NCI-H446 (cell line): ENCODE measurements around the gene CSTB.

ENCODE experiments used
- DNase-seq, 2 experiments: peaks; one replicate each; lab custom pipeline; 2025; lab: John Stamatoyannopoulos, UW

CSTB gene

DNA sequence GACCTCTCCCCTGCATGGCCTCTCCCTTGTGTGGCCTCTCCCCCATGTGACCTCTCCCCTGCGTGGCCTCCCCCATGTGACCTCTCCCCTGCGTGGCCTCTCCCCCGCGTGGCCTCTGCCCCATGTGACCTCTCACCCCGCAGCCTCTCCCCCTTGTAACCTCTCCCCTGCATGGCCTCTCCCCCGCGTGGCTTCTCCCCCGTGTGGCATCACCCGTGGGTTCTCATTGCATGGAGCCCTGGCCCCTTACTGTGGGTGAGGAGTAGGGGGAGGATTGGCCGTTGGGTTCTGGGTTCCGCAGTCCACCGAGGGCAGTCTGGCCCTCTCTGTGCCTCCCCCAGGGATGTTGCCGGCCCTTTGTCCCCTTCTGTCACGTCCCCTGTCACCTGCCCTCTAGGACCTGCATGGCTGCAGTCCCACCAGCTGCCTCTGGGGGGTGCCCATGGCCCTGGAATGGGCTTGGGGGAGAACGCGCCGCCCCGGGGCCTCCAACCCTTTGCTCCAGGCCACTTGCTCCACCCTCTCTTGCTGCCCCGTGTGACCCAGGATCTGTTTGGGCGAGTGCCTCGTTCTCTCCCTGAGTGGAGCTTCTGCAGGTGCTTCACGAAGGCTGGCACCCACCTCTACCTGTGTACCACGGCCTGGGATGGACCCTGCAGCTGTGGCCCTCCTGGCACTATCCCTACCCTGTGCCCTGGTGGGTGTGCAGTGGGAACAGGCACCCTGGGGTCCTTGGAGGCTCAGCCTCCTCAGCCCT lies 34.6 kb upstream of the CSTB start:
- peak; percentile 58 to 79 for DNase-seq

DNA sequence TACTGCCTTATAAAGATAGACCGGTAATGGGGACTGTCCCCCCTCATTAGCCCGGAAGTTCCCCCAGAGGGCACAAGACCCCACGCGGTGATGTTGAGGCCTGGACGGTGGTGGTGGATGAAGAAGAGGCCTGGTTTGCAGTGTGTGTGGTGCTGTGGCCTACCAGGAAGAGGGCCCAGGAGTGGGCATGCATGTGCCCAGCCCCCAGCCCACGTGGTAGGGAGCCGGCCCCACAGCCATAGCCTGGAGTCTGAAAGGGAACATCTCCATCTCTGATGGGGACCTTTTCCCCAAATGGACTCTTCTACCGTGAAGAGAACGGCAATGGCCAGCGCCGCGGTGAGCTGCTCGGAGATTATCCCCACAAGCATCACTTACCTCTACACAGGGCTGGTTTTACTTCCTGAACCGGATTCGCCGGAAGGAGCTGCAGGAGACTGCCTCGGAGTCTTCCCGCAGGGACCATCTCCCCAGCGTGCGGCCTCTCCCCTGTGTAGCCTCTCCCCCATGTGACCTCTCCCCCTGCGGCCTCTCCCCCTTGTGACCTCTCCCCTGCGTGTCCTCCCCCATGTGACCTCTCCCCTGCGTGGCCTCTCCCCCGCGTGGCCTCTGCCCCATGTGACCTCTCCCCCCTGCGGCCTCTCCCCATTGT lies 33.9 kb upstream of the CSTB start:
- DNase-seq: no peak

DNA sequence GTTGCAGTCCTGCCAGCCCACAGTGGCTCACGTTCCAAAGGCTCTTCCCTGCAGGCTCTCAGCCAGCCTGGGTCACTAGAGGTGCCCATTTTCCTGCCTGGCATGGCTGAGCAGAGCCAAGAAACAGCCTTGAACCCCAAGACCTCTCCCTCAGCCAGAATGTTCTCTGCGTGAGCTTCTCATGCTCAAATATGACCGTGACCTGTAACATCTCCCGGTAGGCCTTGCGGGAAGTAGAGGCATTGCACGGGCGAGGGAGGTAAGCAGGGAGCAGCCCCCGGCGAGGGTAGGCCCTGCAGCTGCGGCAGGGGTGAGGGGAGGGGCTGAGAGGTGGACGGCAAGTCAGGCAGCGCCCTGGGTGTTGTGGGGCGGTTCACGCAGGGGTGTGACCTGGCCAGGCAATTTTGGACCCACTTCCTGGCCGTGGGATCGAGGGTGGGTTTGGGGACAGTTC lies 33.3 kb upstream of the CSTB start:
- no peak for DNase-seq

DNA sequence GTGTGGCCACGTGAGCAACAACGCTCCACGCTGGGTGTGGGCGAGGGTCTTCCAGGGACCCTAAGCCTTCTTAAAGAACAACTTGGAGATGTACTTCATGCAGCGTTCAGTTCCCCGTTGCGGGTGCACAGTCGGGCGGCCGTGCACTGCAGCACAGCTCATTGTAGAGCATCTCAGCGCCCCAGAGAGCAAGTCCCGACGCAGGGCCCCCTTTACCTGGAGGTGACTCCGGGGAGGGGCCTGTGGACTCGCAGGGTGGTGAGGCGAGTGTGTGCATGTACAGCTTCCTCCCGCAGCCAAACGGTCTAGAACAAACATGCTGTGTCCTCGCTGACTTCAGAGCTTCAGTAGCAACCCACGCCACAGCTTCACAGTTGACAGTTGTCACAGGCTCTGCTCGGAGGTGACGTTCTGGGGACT lies 32.7 kb upstream of the CSTB start:
- DNase-seq: no peak

DNA sequence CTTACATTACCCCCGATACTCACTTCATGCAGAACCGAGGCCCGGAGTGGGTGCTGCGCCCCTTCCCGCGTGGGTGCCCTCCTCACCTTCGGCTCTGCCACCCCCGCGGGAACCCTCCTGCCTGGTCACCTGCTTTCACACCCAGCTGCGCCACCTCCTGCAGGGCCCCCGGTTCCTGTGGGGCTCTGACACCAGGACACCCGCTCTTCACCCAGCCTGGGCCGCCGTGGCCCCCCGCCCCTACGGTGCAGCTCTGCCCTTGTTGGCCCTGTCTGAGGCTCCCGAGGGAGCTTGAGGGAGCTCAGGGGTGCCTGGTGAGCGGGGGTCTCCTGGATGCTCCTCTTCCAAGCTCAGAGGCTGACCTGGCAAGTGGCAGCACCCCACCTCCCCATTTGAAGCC lies 32.3 kb upstream of the CSTB start:
- no peak for DNase-seq

DNA sequence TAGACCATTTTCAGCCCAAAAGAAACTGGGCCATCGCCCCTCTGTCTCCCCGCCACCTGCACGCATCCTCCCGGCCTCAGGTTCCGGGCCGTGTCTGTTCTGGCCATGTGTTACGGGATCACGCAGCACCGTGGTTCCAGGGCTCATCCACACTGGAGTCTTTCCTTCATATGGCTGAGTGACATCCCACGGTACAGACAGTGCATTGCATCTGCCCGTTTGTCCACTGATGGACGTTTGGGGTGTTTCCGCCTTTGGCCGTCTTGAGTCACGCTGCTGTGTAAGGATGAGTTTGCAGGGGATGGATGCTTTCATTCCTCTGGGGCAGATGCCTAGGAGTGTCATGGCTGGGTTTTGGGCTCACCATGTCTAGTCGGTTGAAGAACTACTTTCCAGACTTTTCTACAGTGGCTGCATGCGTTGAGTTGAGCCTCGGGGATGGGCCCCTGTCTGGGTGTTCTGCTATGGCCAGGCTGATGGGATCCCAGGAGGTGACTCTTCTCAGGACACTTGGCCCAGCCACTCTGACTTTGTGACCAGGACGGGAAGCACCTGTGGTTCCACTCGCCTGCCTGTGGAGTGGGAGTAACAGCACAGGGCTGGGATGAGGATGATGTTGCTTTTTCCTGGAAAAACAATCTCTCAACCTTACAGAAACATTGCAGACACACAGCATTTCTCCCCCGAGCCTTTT lies 30.1 kb upstream of the CSTB start:
- no peak for DNase-seq

DNA sequence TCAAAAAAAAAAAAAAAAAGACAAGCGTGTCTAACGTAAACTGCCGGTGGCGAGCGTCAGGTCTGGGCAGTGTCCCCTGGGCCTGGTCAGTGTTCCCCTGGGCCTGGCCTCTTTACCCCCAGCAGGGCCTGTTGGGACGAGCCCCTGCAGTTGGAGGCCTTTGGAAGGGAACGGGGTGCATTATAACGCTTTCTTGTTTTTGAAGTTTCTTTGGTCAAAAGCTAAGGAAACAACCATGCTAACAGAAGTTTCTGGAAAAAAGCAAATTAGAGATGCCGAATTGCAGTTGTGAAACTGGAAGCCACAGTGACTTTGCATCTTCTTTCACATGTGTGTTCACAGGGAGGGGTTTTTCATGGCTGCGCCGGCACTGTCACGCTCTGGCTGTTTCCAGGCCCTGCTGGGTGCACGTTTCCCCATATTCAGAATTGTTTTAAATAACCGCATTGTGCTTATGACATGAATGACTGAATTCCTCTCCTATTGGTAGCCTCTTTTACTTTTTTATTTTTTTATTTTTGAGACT lies 29.2 kb upstream of the CSTB start:
- DNase-seq: no peak

DNA sequence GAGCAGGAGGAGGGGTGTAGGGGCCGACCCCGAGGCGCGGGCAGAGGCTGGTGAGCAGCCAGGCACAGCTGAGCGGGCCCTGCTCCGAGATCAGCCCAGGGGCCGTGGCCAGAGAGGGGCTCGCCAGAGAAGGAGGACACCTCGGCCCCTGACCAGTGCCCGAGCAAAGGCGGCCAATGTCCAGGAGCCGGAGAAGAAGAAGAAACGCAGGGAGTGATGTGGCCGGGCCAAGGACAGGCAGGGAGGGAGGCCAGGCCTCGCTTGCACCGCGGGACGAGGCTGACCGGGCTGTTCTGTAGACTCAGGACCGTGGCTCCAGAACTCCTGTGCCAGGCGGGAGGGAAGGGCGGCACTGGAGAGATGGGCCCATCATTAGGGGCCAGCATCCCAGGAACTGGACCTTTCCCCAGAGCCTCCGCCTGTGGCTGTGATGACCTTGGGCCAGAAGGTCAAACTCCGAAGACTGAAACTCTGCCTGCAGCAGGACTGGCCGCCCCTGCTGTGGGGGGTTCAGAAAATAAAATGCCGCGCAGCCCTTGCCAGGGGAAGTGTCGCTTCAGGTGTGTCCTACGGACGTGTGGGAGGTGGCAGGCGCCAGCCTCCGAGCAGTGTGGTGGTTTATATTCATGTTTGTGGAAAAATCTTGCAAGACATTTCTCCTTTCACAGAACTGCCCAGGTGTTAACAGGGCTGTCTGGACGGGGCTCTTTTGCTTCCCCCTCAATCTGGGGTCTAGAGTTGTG lies 27.6 kb upstream of the CSTB start:
- no peak for DNase-seq

DNA sequence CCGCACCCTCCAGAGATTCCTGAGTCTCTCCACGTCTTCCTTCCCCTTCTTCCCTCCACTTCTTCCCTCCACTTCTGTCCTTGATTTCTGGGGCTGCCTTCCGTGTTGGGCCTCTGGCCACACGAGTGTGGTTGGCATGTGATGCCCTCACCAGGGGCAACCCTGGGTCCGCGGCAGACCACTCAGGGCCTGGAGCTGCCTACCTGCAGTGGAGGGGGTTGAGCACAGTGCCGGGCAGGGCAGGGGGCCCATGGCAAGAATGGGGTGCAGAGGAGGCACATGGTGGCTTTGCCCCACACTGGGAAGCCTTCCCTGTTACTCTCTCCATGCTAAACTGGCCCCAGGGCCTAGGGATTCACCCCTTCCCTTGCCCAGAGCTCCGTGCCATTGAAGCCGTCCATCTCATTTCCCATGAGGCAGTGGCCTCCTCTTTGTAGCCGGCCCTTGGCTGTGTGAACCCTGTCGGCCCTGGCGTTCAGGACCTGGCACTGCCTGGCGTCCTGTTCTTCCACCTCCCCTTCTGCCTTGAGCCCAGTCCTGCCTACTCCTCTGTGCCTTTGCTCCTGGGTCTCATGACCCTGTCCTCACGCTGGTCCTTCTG lies 26.7 kb upstream of the CSTB start:
- no peak for DNase-seq

DNA sequence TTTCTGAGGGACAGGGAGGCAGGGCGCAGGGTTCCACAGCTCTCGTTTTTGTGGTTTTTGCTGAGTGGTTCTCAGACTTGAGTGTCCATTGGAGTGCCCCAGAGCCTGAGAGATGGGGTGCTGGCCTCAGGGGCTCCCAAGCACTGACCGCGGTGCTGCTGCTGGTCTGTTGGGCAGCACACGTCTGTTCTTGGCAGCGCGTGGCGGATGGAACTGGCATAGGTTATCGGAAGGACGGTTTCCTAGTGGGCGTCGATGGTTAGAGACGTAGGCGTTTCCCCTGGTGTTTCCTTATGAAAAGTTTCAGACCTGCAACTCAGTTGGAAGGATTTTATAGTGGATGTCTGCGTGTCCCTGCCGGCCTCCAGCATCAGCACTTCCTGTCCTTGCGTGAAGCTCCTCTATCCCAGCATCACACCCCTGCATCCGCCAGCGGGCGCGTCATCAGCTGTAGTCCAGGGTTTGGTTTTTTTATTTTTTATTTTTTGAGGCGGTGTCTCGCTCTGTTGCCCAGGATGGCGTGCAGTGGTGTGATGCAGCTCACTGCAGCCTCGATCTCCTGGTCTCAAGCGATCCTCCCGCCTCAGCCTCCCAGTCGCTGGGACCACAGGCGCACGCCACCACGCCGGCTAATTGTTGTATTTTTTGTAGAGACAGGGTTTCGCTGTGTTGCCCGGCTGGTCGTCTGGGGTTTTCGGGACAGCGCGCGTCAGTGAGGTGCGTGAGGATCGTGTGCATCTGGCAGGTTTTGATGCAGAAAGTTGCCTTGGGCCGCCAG lies 25.1 kb upstream of the CSTB start:
- no peak for DNase-seq

DNA sequence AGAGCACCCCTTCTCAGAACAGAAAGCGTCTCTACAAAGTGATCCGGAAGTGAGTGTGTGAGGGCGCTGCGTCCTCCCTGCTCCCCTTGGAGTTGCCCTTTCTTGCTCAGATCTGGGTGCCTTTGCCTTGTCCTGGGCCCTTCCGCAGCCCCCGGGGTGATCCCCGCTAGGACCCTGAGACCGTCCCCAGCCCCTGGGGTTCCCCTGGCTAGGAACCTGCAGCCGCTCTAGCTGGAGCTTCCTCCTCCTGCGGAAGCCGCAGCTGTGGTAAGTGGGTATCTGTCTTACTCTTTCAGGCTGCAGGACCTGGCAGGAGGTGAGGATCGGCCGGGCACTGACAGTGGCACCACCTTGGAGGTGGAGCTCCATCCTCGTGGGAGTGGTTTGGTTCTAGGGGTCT lies 24.5 kb upstream of the CSTB start:
- no peak for DNase-seq

DNA sequence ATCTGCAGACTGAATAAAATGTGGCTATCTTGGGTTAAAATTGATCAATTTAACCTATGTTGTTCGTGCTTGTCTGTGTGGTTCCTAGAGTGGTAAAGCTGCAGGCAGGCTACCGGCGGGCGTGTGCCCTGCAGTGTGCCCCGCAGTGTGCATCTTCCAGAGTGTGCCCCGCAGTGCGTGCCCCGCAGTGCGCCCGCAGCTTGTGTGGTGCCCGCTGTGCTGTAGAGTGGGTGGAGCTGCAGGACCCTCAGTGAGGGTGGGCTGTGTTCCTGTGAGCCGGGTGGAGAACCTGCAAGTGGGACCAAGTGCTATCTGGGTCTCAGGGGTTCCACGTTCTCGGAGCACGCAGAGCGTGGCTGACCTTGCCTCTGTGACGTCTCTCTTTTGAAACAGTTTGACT lies 24.0 kb upstream of the CSTB start:
- no peak for DNase-seq

DNA sequence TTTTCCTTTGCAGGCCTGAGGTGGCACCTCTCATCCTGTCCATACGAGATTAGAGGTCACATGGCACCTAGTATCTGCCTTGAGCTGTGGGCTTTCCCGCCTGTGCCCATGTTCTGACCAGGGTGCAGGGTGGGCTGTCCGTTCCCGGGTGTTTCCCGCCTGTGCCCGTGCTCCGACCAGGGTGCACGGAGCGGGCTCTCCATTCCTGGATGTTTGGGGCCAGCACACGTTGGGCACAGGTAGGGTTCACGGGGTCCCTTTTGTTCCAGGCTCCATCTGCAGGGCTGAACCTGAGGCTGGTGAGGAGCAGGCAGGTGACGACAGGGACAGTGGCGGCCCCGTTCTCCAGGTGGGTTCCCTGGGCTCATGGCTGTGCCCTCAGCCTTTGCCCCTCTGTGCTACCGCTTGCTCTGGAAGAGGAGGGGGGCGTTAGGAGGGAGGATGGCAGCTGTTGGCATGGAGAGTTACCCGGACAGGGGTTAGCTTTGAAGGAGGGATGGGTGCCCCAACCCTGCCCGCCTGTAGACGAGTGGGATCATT lies 23.3 kb upstream of the CSTB start:
- no peak for DNase-seq

DNA sequence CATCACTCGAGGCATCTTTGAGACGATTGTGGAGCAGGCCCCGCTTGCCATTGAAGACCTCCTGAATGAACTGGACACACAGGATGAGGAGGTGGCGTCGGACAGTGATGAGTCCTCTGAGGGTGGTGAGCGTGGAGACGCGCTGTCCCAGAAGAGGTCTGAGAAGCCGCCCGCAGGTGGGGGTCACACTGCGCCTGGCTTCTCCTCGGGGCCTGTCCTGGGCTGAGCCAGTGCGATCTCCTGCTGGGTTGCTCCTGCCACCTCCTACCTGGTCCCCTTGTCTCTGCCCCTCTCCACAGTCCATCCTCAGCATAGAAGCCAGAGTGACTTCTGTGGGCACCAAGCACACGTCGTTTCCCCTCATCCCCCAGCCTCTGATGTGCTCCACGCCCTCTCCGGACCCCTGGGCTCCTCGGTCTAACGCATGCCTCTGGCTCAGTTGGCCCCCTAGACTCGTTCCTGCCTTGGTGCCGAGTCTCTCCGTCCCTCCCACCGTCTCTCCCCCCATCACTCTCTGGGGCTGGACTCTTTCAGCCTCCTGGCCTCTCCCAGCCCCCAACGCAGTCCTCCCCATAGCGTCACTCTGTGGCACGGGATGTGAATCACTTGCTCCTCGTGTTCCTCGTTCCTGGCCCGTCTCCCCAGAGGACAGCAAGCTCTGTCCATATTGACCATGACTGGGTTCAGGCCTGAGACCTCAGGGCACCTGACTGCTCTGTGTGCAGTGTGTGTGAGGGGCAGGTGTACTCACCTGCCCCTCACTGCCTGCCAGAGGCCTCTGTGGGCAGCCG lies 22.0 kb upstream of the CSTB start:
- DNase-seq: no peak

DNA sequence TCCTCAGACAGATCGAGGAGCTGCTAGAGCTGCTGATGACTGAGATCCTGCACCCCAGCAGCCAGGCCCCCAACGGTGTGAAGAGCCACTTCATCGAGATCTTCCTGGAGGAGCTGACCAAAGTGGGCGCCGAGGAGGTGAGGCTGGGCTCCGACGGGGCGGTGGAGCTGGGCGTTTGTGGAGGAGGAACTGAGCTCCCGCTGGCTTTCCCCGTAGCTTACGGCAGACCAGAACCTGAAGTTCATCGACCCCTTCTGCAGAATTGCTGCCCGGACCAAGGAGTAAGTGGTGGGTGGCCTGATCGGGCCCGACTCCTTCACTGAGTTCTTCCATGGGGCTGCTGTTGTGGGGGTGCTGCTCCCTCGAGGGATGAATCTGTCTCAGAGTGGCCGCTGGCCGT lies 21.3 kb upstream of the CSTB start:
- DNase-seq: no peak

DNA sequence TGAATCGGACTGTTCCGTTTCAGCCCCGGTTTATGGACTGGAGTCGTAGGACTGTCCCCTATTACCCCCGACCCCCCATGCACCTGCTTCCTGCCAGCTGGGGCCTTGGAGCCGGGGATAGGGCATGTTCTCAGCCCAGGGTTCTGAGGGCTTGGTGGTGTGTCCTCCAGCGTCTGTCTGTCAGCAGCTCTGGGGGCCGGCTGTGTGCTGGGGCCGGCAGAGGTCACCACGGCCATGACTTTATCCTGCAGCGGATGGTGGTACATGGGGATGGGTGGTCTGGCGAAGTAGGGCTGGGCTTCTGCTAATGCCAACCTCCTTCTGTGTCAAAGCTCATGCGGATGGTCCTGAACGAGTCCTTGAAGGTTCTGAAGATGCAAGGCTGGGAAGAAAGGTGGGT lies 18.7 kb upstream of the CSTB start:
- DNase-seq: no peak

DNA sequence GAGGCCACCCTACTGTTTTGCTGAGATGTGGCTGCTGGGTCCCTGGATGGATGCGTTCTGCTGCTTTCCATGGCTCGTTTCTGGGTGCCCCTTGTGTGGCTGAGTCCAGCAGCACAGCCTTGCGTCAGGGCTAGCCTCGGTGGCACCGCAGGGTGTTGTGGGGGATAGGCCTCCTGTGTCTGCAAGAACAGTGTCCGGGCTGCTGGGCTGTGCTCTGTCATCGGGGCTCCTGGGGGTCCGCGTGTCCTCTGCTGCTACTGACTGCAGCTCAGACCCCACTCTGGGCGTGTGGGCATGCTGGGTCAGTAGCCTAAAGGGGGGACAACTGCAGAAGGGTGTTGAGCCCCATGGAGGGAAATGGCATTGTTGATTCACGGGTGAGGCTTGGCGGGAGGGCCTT lies 18.2 kb upstream of the CSTB start:
- no peak for DNase-seq

DNA sequence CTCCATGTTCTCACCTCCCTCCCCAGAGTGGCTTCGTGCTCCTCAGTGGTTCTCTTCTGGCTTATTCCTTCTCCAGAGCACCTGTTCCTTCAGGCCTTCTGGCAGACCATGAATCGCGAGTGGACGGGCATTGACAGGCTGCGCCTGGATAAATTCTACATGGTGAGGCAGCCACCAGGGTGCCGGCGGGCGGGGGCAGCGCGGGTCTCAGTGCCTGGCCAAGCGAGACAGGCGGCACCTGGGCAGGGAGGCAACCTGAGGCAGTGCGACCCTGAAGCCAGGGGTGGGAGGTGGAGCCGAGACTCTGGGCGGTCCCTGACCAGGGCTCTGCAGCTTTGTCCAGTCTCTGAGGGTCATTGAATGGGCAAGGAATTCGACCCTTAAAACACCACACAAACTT lies 17.1 kb upstream of the CSTB start:
- no peak for DNase-seq

DNA sequence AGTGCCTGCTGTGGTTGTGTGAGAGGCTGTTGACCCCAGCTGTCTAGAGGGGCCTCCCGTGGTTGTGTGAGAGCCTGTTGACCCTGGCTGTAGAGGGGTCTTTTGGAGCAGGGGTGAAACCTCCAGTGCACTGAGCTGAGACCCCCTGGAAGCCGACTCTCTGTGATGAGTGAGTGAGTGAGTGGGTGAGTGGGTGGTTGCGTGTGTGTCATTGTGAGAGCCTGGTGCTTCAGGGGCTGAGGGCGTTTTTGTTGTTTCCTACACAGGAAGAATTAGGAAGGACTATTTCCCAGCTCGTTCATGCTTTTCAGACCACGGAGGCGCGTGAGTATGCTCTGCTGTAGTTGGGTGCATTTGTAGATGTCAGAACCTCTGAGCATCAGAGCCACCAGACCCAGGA lies 16.3 kb upstream of the CSTB start:
- DNase-seq: no peak

DNA sequence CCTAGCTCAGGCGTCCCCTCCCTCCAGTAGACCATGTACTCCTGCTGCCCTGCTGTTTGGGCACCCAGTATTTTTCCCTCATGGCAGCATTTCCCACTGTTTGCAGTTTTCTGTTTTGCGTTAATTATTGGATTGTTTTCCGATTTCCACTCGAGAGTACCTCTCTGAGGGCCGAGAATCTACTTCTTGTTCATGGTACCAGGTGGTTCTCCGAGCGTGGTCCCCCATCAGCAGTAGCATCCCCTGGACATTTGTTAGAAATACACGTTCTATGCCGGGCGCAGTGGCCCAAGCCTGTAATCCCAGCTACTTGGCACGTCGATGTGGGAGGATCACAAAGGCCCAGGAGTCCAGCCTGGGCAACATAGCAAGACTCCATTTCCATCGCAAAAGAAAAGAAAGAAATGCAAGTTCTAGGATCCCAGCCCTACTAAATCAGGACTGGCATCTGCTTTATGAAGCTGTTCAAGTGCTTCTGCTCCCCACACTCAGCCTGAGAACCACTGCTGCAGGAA lies 14.0 kb upstream of the CSTB start:
- no peak for DNase-seq
